Measurements from ENCODE around the gene IGSF10.
"Not testable (repeated sequence)": the region's sequence is repeated elsewhere in the genome, so short reads cannot be mapped to it uniquely, and the experiment has no call there.

Gene IGSF10, protein sequence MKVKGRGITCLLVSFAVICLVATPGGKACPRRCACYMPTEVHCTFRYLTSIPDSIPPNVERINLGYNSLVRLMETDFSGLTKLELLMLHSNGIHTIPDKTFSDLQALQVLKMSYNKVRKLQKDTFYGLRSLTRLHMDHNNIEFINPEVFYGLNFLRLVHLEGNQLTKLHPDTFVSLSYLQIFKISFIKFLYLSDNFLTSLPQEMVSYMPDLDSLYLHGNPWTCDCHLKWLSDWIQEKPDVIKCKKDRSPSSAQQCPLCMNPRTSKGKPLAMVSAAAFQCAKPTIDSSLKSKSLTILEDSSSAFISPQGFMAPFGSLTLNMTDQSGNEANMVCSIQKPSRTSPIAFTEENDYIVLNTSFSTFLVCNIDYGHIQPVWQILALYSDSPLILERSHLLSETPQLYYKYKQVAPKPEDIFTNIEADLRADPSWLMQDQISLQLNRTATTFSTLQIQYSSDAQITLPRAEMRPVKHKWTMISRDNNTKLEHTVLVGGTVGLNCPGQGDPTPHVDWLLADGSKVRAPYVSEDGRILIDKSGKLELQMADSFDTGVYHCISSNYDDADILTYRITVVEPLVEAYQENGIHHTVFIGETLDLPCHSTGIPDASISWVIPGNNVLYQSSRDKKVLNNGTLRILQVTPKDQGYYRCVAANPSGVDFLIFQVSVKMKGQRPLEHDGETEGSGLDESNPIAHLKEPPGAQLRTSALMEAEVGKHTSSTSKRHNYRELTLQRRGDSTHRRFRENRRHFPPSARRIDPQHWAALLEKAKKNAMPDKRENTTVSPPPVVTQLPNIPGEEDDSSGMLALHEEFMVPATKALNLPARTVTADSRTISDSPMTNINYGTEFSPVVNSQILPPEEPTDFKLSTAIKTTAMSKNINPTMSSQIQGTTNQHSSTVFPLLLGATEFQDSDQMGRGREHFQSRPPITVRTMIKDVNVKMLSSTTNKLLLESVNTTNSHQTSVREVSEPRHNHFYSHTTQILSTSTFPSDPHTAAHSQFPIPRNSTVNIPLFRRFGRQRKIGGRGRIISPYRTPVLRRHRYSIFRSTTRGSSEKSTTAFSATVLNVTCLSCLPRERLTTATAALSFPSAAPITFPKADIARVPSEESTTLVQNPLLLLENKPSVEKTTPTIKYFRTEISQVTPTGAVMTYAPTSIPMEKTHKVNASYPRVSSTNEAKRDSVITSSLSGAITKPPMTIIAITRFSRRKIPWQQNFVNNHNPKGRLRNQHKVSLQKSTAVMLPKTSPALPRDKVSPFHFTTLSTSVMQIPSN (N-terminal part only)

DNA sequence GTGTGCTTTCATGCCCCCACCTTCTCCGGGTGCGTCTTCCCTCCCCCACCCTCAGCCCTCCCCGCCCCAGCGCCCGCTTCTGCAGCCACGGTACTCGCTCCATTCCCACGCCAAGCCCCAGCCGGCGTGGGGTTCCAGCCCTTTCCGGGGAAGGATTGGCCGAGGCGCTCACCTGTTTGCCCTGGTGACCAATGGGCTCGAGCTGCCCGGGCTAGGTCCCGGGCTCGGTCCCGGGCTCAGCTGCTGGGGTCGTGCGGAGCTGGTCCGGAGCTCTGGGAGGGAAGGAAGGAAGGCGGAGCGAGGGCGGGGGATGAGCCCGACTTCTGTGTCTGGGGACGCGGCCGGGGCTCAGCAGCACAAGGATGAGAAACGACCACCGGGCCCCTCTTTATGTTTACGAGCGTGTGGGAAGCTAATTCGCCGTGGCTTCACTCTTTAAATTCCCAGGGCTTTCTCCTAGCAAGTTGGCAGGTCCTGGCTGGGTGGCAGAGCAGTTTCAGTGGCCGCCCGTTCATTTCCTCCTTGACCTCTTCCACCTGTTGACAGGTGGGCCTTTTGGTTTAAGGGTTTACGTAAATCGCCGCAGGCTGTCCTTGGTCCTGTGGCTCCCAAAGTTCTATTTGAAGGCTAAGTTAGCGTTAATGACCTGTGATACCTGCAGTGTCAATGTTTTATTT lies at the start of gene IGSF10:
TSS of gene IGSF10 (minus strand) at position 288 of the 677 bp plus-strand sequence. CDS start 2,352 bp downstream, outside the sequence.
- DNase-seq, result no peak

DNA sequence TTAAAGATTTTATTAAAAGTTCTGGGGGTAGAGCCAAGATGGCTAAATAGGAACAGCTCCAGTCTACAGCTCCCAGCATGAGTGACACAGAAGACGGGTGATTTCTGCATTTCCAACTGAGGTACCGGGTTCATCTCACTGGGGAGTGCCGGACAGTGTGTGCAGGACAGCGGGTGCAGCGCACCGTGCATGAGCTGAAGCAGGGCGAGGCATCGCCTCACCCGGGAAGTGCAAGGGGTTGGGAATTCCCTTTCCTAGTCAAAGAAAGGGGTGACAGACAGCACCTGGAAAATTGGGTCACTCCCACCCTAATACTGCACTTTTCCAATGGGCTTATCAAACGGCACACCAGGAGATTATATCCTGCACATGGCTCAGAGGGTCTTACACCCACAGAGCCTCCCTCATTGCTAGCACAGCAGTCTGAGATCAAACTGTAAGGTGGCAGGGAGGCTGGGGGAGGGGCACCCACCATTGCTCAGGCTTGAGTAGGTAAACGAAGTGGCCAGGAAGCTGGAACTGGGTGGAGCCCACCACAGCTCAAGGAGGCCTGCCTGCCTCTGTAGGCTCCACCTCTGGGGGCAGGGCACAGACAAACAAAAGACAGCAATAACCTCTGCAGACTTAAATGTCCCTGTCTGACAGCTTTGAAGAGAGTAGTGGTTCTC lies 48.7 kb upstream of the IGSF10 start:
- DNase-seq, result not testable (repeated sequence)

DNA sequence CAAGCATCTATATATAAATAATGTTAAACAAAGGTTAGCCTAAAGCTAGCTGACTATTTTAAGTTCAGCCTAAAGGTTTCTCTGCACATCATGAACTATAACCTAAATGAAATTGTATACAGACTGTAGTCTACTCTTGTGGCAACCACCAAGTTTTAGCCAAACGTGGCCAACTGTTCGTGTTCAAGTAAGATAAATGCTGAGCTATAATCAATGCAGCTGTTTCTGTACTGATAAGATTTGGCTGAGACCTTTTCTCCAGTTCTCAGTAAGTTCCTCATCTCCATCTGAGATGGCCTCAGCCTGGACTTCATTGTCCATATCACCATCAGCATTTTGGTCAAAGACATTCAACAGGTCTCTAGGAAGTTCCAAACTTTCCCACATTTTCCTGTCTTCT lies 43.7 kb upstream of the IGSF10 start:
- no peak for DNase-seq

GRCh38 chr3:151503074-151503473 lies 42.2 kb upstream of the IGSF10 start:
- no peak for DNase-seq

DNA sequence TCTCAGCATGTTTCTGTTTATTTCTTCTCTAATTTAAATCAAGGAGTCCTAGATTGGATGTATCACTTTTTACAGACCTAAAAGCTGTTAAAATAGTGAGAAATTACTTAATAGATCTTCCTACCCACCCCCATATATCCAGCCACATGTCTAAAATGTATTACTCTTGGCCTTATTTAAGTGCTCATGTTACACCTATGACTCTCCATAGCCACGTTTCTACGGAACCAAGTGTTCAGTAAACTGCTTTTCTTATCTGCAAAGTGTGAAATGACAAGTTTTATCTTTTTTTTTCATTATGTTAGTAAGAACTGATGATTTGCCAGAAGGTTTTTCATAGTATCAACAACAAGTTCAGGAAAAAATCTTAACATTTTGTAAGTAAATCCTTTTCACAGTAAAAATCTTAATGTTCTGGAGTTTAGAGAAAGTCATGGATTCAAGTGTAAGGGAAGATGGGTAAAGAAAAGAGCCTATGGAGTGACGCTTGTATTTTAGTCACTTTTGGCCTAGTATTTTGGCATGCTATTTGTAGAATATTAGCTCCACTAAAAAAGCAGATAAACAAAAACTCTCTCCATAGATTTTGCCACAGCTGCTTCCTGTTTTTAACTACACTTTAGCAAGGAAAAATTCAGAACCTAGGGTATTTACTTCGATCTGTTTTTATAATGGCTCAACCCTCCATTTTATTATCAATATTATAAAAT lies 41.2 kb upstream of the IGSF10 start:
- no peak for DNase-seq

- DNase-seq, result no peak
Measured at GRCh38 chr3:151501171-151501922, 40.5 kb upstream of the IGSF10 start.

DNA sequence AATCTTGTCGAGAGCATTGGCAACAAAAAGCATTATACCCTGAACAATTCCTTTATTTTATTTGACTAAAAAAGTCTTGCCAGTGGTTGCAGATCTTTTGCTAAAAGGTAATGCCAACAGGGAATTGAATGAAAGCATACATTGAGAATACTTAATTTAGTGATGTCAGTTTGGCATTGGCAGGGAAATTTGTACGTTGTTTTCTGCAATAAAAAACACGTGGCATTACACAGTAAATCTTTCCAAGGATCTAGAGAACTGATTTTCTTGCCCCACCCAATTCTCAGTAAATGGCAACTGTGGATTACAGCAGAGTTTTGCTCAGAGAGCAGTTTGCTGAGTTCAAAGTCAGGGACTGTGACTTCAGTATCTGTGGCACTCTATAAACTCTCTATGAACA lies 38.3 kb upstream of the IGSF10 start:
- DNase-seq, result no peak

GRCh38 chr3:151491525-151491924 lies 30.7 kb upstream of the IGSF10 start:
- DNase-seq, result no peak

DNA sequence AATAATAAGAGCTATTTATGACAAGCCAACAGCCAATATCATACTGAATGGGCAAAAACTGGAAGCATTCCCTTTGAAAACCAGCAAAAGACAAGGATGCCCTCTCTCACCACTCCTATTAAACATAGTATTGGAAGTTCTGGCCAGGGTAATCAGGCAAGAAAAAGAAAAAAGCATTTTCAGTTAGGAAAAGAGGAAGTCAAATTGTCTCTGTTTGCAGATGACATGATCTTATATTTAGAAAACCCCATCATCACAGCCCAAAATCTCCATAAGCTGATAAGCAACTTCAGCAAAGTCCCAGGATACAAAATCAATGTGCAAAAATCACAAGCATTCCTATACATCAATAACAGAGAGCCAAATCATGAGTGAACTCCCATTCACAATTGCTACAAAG lies 27.0 kb upstream of the IGSF10 start:
- not testable (repeated sequence) for DNase-seq

DNA sequence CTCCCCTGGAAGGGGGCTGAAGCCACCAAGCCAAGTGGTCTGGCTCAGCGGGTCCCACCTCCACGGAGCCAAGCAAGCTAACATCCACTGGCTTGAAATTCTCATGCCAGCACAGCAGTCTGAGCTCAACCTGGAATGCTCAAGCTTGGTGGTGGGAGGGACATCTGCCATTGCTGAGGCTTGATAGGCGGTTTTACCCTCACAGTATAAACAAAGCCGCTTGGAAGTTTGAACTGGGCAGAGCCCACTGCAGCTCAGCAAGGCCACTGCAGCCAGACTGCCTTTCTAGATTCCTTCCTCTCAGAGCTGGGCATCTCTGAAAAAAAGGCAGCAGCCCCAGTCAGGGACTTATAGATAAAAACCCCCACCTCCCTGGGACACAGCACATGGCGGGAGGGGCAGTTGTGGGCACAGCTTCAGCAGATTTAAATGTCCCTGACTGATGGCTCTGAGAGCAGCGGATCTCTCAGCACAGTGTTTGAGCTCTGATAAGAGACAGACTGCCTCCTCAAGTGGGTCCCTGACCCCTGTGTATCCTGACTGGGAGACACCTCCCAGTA lies 23.2 kb upstream of the IGSF10 start:
- no peak for DNase-seq

DNA sequence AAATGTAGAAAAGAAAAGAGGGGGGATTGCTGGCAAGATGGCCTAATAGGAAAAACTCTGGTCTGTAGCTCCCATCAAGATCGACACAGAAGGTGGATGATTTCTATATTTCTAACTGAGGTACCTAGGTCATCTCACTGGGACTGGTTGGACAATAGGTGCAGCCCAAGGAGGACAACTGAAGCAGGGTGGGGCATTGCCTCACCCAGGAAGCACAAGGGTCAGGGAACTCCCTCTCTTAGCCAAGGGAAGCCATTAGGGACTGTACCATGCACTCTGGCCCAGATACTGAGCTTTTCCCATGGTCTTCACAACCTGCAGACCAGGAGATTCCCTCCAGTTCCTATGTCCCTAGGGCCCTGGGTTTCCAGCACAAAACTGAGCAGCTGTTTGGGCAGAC lies 22.6 kb upstream of the IGSF10 start:
- no peak for DNase-seq

DNA sequence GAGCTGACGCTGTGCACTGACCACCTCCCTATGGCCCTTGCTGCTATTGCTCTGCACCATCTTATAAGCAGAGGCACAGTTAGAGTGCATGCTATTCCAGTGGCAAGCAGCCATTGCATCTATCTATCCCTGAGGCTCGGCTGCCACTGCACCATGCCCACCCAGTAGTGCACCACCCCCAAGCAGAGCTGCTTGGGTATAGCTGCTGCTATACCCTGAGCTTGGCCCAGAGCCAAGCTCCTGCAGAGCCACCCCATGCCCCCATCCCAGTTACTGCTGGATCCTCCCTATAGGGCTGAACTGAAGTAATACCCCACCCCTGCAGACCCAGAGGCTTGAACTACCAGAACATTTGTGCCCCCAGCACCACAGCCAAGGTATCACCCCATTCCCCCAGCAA lies 19.6 kb upstream of the IGSF10 start:
- DNase-seq, result no peak

- no peak for DNase-seq
Measured at GRCh38 chr3:151479452-151479851, 18.6 kb upstream of the IGSF10 start.

- no peak for DNase-seq
Measured at GRCh38 chr3:151478335-151478697, 17.5 kb upstream of the IGSF10 start.

DNA sequence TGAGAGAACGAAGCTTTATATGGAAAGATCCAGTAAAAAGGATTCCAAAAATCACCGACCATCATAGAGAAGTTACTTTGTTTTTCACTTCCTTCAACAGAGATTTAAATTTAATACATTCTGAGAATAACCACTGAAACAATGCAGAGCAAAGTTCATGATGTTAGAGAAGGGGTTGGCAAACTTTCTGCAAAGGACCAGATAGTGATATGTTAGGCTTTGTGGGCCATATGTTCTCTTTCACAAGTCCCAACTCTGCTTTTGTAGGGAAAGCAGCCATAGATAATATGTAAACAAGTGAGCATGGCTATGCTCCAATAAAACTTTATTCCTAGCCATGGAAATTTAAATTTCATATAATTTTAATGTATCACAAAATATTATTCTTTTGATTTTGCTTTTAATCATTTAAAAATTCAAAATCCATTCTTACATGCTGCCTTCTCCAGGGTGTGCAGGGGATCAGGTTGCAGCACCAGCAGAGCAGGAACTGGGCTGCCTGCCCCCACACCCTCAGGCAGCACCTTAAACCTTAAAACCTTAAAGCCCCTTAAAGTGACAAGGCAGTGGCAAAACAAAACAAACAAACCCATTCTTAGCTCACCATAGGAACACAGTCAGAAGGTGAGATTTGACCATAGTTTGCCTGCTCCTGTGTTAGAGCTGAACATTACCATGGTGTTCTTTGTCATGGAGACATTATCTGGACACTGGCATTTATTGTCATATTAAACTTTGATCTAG lies 16.9 kb upstream of the IGSF10 start:
- no peak for DNase-seq

DNA sequence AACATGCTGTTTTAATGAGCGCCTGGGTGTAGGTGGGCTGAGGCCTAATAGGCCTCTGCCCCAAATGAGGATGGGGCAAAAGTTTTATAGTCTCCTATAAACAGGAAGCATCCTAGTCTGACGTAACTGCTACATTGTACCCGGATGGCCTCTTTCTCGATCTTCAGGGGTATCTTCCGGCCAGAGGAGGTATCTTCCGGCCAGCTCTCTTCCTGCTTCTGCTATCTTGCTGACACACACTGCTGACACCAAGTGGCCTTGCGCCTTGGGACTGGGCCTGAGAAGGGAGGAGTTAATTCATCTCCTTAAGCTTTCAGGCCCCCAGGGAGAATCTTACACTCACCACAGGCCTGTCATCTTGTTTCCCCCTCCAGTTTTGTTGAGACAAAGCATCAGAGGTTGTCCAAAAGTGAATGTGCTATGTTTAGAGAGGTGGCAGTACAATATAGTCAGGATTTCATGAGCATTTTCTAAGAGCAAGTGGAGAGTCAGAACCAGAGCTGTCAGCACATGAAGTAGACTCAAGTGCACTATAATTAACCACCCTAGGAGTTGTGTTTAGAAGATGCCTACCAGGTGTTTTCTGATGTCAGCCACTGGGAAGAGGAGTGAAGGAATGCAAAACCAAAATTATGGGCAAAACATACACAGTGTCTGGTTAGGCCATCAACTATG lies 15.6 kb upstream of the IGSF10 start:
- no peak for DNase-seq

DNA sequence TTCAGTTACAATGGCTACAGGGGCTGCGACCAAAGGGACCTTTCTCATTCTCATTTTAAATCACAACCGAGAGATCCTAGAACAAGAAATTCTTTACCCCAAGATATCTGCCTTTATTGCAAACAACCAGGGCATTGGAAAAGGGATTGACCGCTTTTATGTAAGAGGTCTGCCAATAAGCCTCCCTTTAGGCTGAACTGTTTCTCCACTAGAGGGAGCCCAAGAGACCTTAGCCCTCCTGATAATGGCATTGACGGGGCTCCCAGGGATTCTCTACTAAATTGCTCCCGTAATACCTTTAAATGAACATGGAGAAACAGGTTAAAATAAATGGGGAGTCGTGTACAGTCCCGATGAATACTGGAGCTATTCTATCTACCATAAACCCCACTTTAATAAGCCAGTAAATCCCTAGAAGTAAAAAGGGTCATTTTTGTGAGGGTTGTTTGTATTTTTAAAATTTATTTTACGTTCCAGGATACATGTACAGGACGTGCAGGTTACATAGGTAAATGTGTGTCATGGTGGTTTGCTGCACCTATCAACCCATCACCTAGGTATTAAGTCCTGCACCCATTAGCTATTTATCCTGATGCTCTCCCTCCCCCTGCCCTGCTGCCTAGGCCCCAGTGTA lies 7.5 kb upstream of the IGSF10 start:
- no peak for DNase-seq

DNA sequence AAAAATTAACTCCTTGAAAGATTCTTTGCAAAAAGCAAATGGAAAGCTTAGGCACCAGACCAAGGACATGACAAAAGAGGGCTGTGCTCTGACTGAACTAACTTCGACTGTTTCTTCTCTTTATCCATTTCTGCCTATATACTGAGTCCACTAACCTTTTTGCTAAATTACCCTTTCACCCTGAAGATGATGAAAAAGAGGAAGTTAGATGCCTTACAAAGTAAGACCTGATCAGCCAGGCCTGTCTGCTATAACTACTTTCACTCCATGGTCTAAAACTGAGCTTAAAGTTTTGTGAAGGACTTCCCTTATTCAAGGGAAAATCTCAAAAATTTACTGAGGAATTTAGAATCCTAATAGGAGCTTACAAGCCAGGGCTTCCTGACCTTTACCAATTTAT lies 6.2 kb upstream of the IGSF10 start:
- no peak for DNase-seq
